HL-60 (cell line): Measurements from ENCODE around the gene TM7SF2.

Source experiments
- DNase-seq, 2 experiments: peaks; one replicate each; pipeline ENCODE4 v3.0.0-alpha.2; 2010 to 2020; ENCODE audit warnings: low read depth in 1 of 2, low spot score in 1 of 2
- H3K27ac ChIP-seq: fragments of 250-450 bp; sonication (Bioruptor Pico); replicated peaks from 2 replicates; pipeline ENCODE4 v1.5.1; 2020; ENCODE audit warnings: mild to moderate bottlenecking, moderate library complexity
- H3K27me3 ChIP-seq: fragments of 250-450 bp; sonication (Bioruptor Pico); 2 replicates; pipeline ENCODE4 v1.5.1; 2021; ENCODE audit warnings: mild to moderate bottlenecking, moderate library complexity; ENCODE audit not compliant: insufficient read depth, poor library complexity, severe bottlenecking
- H3K4me3 ChIP-seq: replicated peaks from 2 replicates; pipeline ENCODE4 v1.5.1; 2011; ENCODE audit warnings: mild to moderate bottlenecking, control low read depth, low read length; ENCODE audit not compliant: insufficient read depth
- GABPA ChIP-seq: IDR thresholded peaks from 2 replicates; pipeline ENCODE4 v1.6.1; 2012; ENCODE audit warnings: low read depth
- POLR2AphosphoS5 ChIP-seq: IDR thresholded peaks from 2 replicates; pipeline ENCODE4 v1.6.1; 2012; ENCODE audit warnings: low read depth
- SPI1 ChIP-seq: IDR thresholded peaks from 2 replicates; pipeline ENCODE4 v1.6.1; 2012; ENCODE audit warnings: low read depth, mild to moderate bottlenecking, borderline replicate concordance
- TF ChIP-seq, protein P1 (sequence below): IDR thresholded peaks from 2 replicates; pipeline ENCODE4 v1.6.1; 2012; ENCODE audit warnings: low read depth; ENCODE audit not compliant: insufficient replicate concordance
- TF ChIP-seq, protein P2 (sequence below): IDR thresholded peaks from one replicate; pipeline ENCODE4 v1.5.1; 2011; ENCODE audit warnings: low read length, control low read depth, inconsistent platforms; ENCODE audit not compliant: insufficient read depth

Gene TM7SF2

GRCh38 chr11:65065851-65066250, 45.8 kb upstream of the TM7SF2 start:
- Histone ChIP-seq H3K27me3 (no peaks in the 10 kb centered on the region), H3K27ac (no peak overlapping the region), H3K4me3 (no peak overlapping the region)
- no peak for DNase-seq
- no peak for TF ChIP-seq POLR2AphosphoS5
- no peak for TF ChIP-seq GABPA
- TF ChIP-seq, protein P1, sequence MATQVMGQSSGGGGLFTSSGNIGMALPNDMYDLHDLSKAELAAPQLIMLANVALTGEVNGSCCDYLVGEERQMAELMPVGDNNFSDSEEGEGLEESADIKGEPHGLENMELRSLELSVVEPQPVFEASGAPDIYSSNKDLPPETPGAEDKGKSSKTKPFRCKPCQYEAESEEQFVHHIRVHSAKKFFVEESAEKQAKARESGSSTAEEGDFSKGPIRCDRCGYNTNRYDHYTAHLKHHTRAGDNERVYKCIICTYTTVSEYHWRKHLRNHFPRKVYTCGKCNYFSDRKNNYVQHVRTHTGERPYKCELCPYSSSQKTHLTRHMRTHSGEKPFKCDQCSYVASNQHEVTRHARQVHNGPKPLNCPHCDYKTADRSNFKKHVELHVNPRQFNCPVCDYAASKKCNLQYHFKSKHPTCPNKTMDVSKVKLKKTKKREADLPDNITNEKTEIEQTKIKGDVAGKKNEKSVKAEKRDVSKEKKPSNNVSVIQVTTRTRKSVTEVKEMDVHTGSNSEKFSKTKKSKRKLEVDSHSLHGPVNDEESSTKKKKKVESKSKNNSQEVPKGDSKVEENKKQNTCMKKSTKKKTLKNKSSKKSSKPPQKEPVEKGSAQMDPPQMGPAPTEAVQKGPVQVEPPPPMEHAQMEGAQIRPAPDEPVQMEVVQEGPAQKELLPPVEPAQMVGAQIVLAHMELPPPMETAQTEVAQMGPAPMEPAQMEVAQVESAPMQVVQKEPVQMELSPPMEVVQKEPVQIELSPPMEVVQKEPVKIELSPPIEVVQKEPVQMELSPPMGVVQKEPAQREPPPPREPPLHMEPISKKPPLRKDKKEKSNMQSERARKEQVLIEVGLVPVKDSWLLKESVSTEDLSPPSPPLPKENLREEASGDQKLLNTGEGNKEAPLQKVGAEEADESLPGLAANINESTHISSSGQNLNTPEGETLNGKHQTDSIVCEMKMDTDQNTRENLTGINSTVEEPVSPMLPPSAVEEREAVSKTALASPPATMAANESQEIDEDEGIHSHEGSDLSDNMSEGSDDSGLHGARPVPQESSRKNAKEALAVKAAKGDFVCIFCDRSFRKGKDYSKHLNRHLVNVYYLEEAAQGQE: no peak
- TF ChIP-seq, protein P2, sequence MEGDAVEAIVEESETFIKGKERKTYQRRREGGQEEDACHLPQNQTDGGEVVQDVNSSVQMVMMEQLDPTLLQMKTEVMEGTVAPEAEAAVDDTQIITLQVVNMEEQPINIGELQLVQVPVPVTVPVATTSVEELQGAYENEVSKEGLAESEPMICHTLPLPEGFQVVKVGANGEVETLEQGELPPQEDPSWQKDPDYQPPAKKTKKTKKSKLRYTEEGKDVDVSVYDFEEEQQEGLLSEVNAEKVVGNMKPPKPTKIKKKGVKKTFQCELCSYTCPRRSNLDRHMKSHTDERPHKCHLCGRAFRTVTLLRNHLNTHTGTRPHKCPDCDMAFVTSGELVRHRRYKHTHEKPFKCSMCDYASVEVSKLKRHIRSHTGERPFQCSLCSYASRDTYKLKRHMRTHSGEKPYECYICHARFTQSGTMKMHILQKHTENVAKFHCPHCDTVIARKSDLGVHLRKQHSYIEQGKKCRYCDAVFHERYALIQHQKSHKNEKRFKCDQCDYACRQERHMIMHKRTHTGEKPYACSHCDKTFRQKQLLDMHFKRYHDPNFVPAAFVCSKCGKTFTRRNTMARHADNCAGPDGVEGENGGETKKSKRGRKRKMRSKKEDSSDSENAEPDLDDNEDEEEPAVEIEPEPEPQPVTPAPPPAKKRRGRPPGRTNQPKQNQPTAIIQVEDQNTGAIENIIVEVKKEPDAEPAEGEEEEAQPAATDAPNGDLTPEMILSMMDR: no peak
- no peak for TF ChIP-seq SPI1

- H3K4me3 ChIP-seq: no peak overlapping the region
- no peak for DNase-seq
- TF ChIP-seq GABPA (no peak), SPI1 (no peak), POLR2AphosphoS5 (no peak)
- TF ChIP-seq, protein P1: no peak
- TF ChIP-seq, protein P2: no peak
- no peaks in the 10 kb centered on the region for H3K27me3 ChIP-seq
- no peak overlapping the region for H3K27ac ChIP-seq
Measured at GRCh38 chr11:65066315-65066714, 45.4 kb upstream of the TM7SF2 start.

DNA sequence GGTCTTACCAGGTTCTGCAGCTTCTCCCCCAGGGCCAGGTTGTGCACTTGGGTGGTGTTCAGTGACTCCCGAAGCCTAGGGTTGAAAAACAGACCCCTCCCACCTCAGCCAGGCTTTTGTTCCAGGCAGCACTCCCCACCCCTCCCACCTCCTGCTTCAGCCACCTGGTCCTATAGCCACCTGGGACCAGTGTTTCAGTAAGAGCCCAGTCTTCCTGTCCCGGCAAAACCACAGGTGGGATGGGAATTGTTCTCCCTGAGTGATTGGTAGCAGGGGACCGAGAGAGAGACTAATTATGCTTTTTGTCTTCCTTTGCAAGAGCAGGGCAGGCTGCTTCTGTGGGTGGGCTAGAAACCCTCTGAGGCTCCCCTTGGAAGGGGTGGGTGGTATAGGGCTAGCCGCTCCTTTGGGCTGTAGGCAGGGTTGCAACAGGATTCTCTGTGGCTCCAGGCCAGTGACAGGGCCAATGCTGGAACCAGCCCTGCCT, 44.8 kb upstream of the TM7SF2 start:
- no peak overlapping the region for H3K27ac ChIP-seq
- H3K27me3 ChIP-seq: no peaks in the 10 kb centered on the region
- TF ChIP-seq, protein P1: no peak
- TF ChIP-seq POLR2AphosphoS5: no peak
- H3K4me3 ChIP-seq: no peak overlapping the region
- DNase-seq: no peak
